ENCODE data around the gene HYAL4.
"Not testable (repeated sequence)": the region's sequence is repeated elsewhere in the genome, so short reads cannot be mapped to it uniquely, and the experiment has no call there.

Gene HYAL4

DNA sequence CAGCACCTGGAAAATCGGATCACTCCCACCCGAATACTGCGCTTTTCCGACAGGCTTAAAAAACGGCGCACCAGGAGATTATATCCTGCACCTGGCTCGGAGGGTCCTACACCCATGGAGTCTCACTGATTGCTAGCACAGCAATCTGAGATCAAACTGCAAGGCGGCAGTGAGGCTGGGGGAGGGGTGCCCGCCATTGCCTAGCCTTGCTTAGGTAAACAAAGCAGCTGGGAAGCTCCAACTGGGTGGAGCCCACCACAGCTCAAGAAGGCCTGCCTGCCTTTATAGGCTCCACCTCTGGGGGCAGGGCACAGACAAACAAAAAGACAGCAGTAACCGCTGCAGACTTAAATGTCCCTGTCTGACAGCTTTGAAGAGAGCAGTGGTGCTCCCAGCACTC is 49.8 kb downstream of the HYAL4 start:
- peaks cover 11 to 15% of the 10 kb centered on the region in 2 donors for H3K9me3 Mint-ChIP-seq
- DNase-seq; H3K4me3 Mint-ChIP-seq; H3K36me3 Mint-ChIP-seq; ATAC-seq (replicated peaks); H3K27me3 Mint-ChIP-seq; H3K27ac Mint-ChIP-seq; H3K4me1 Mint-ChIP-seq: not testable (repeated sequence)

DNA sequence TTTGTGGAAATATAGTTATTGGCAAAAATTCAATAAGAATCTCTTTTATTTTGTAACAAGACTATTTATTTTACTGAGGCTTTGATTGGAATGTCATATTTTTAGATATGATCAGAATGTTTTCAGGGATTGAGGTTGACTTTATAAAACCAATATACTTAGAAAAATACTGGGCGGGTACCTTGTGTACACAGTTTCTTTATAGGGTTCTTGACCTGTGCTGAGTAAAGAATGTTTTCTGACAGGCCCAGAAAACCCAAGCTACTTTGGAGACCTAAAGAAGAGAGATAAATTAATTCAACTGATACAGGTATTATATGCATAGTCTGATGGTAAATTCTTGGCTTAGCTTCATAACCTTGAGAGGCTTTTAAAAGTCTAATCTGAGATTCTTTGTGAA is 56.1 kb downstream of the HYAL4 start:
- Mint-ChIP-seq H3K4me3 (no peak overlapping the region), H3K4me1 (no peaks in the 10 kb centered on the region), H3K27me3 (no peaks in the 10 kb centered on the region), H3K27ac (no peak overlapping the region), H3K9me3 (peaks cover 4 to 10% of the 10 kb centered on the region in 2 donors), H3K36me3 (no peaks in the 10 kb centered on the region)
- DNase-seq (no peak), ATAC-seq (replicated peaks) (no peak)

DNA sequence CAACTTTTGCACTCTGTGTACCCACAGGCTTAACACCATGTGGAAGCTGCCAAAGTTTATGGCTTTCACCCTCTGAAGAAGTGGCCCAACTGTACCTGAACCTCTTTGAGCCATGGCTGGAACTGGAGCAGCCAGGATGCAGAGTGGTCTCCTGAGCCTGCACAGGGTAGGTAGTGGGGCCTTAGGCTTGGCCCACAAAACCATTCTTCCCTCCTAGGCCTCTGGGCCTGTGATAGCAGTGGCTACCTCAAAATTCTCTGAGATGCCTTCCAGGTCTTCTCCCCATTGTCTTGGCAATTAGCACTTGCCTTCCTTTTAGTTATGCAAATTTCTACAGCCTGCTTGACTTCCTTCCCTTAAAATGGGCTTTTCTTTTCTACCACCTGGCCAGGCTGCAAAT is 60.7 kb downstream of the HYAL4 start:
- ATAC-seq (replicated peaks) = no peak
- Mint-ChIP-seq H3K9me3 (peaks cover 6 to 8% of the 10 kb centered on the region in 2 donors), H3K36me3 (no peaks in the 10 kb centered on the region)

DNA sequence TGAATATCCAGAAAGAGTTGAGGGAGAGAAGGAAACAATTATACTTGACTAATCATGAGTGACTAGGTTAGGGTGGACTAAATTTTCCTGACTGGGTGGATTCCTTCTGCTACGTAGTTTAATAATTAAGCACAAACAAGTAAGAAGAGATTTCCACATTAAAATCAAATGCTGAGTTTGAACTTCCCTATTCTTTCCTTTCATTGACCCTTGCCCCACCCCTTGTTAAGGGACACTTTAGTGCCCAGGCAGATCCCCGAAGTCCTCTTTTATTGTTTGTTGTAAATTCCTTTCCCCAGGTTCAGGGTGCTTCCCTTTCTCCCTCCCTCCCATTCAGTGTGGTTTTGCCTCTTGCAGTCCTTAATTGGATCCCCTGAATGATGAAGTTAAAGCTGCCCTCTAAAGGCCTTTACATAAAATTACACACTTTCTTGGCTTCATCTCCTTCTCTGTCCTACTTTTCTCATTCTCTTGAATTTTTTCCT is 71.3 kb downstream of the HYAL4 start:
- Mint-ChIP-seq H3K27me3 (no peaks in the 10 kb centered on the region), H3K4me1 (no peaks in the 10 kb centered on the region), H3K4me3 (no peak overlapping the region), H3K36me3 (no peaks in the 10 kb centered on the region), H3K9me3 (peaks cover 0 to 1% of the 10 kb centered on the region in 2 donors), H3K27ac (no peak overlapping the region)
- no peak for ATAC-seq (replicated peaks)
- no peak for DNase-seq

More for the DNA sequence above, 60.7 kb downstream of the HYAL4 start:
- no peak overlapping the region for H3K4me3 Mint-ChIP-seq
- no peak for DNase-seq
- H3K4me1 Mint-ChIP-seq = no peaks in the 10 kb centered on the region
- H3K27ac Mint-ChIP-seq = no peak overlapping the region
- no peaks in the 10 kb centered on the region for H3K27me3 Mint-ChIP-seq

DNA sequence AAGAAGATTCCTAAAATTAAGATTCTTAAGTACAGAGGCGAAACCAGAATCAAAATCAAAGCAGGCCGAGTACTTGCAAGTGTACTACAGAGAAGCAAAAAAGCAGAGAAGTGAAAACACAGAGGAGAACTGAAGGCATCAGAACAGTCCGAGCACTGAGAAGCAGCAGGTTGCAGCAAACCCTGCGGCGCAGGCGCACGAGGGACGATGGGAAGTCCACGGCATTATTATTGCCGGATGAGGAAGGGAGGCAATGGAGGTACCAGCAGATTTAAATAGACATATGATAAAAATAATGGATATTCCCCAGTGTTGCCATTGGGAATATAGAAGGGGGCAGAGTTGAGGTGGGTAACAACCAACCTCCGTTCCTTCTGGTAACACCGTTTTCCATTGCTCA is 72.9 kb downstream of the HYAL4 start:
- ATAC-seq (replicated peaks) (no peak), DNase-seq (no peak)
- H3K4me1 Mint-ChIP-seq = no peaks in the 10 kb centered on the region
- no peaks in the 10 kb centered on the region for H3K36me3 Mint-ChIP-seq
- peaks cover 0 to 1% of the 10 kb centered on the region in 2 donors for H3K9me3 Mint-ChIP-seq
- H3K4me3 Mint-ChIP-seq = no peak overlapping the region
- no peak overlapping the region for H3K27ac Mint-ChIP-seq
- H3K27me3 Mint-ChIP-seq = no peaks in the 10 kb centered on the region

DNA sequence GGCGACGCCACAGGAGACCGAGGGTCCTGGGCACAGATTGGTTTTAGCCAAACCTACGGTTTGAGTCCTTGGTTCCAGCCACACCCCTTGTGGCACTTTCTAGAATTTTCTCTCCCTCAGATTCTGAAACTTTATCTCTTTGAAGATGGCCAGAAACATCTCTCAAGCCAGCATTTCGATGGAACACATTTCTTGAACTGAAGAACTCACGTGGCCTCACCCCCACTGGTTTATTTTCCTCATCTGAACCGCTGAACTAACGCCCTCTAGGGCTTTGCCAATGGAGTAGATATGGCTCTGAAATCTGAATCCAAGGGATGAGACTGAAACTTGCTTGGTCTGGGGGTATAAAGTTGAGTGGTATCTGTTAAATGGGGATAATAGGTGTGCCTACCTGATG is 73.3 kb downstream of the HYAL4 start:
- Mint-ChIP-seq H3K4me1 (no peaks in the 10 kb centered on the region), H3K36me3 (no peaks in the 10 kb centered on the region), H3K4me3 (no peak overlapping the region), H3K27ac (no peak overlapping the region), H3K27me3 (no peaks in the 10 kb centered on the region), H3K9me3 (peaks cover 0 to 1% of the 10 kb centered on the region in 2 donors)
- DNase-seq (no peak), ATAC-seq (replicated peaks) (no peak)

DNA sequence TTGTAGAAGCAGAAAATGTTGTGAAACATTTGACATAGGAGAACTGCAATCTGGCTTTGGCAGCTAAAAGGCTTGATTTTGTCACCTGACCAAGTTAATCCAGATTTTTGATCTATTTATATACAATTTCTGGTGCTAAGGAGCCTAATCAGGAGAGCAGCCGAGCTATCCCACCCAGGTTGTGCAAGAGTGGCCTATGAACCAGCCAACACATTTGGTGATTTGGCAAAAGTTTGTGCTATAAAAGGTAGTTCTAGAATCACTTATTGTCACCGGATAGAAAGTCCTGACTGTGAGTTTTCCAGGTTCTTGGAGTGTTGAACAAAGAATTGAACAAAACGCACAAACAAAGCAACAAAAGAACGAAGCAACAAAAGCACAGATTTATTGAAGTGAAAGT is 78.6 kb downstream of the HYAL4 start:
- no peak overlapping the region for H3K27ac Mint-ChIP-seq
- no peaks in the 10 kb centered on the region for H3K36me3 Mint-ChIP-seq
- H3K27me3 Mint-ChIP-seq = no peaks in the 10 kb centered on the region
- no peaks in the 10 kb centered on the region for H3K9me3 Mint-ChIP-seq
- no peak overlapping the region for H3K4me3 Mint-ChIP-seq
- ATAC-seq (replicated peaks) (no peak), DNase-seq (no peak)
- no peaks in the 10 kb centered on the region for H3K4me1 Mint-ChIP-seq

DNA sequence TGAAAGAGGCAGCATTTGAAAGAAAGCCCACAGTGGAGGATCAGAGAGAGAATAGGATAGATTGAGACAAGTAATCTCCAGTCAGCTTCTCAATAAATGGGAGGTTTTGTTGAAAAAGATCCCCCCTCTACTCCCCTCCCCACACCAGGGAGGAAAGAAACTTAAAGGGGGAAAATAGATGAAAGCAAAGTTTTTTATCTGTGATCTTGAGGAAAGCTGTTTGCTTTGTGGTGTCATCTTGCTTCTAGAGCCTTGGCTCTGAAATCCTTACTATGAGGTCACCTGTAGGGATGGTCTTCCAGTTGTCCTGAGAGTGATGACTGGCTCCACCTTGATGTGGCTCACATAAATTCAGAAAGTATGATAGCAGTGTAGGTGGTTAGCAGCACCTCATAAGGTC is 80.0 kb downstream of the HYAL4 start, which contains the start of gene SPAM1:
Gene SPAM1, plus strand, starts transcription at position 301 of the 400 bp plus-strand sequence. CDS start 28,330 bp downstream, outside the sequence.
- ATAC-seq (replicated peaks) = no peak
- Mint-ChIP-seq H3K27me3 (no peaks in the 10 kb centered on the region), H3K4me1 (no peaks in the 10 kb centered on the region), H3K36me3 (no peaks in the 10 kb centered on the region), H3K4me3 (no peak within 1 kb of the TSS), H3K9me3 (no peaks in the 10 kb centered on the region), H3K27ac (no peak within 1 kb of the TSS)
- DNase-seq = no peak

Measured in stimulated activated naive B cell treated with anti-CD40 and anti-IgM and Interleukin-4, amounts not matched to agents 10 μg/mL and 1 μg/mL and 100 μg/mL, for 72 hours (primary cell).